SK-N-SH (cell line): ENCODE results near the gene CD93. TPM values are rescaled to one million over a fixed set of nuclear protein-coding genes. Genes with fewer than 3 reads are reported as not detected.

Experiments
- CTCF ChIA-PET: fragments of 300-600, 350-600 bp; formaldehyde crosslinking; extraction: SDS; loops from one replicate; lab custom pipeline; 2021; lab: Yijun Ruan, JAX
- POLR2A ChIA-PET: fragments of 350-600 bp; sonication (Branson Sonifier 250); formaldehyde crosslinking; extraction: SDS; loops from one replicate; lab custom pipeline; 2020; ENCODE audit warnings: antibody characterized with exemption, inconsistent platforms; lab: Yijun Ruan, JAX
- DNase-seq: peaks from one replicate; pipeline ENCODE4 v3.0.0; 2012
- H2AFZ ChIP-seq: fragments of 200-600 bp; sonication (generic); 2 replicates; pipeline ENCODE4 v1.8.1; 2016; ENCODE audit warnings: antibody characterized with exemption, mild to moderate bottlenecking, low read depth
- H3F3A ChIP-seq: fragments of 200-600 bp; sonication (generic); replicated peaks from 2 replicates; pipeline ENCODE3; 2016; ENCODE audit warnings: antibody characterized with exemption, mild to moderate bottlenecking; ENCODE audit not compliant: insufficient read depth
- H3K27ac ChIP-seq, 2 experiments: fragments of 200-500 bp in 1 of 2; fragments of 200-600 bp in 1 of 2; sonication (Bioruptor generic) in 1 of 2; sonication (generic), shearing (Covaris generic) in 1 of 2; 2 replicates each; pipeline versions ENCODE4 v1.5.1 to v1.6.1; 2014 to 2016; ENCODE audit warnings: low read depth in 2 of 2, inconsistent platforms in 1 of 2, low read length in 1 of 2, mild to moderate bottlenecking in 1 of 2, mixed read lengths in 1 of 2
- H3K27me3 ChIP-seq: fragments of 200-600 bp; sonication (generic), shearing (Covaris generic); 2 replicates; pipeline ENCODE4 v1.6.1; 2016; ENCODE audit warnings: mixed run types; ENCODE audit not compliant: insufficient read depth
- H3K36me3 ChIP-seq, 2 experiments: fragments of 200-500 bp in 1 of 2; fragments of 200-600 bp in 1 of 2; sonication (Bioruptor generic) in 1 of 2; sonication (generic) in 1 of 2; replicated peaks in 1 of 2; 2 replicates each; pipeline versions ENCODE3 to v1.5.1; 2014 to 2016; ENCODE audit warnings: low read length in 1 of 2, mild to moderate bottlenecking in 1 of 2; ENCODE audit not compliant: insufficient read depth in 2 of 2, control insufficient read depth in 1 of 2
- H3K4me1 ChIP-seq, 2 experiments: fragments of 200-500 bp in 1 of 2; fragments of 200-600 bp in 1 of 2; sonication (Bioruptor generic) in 1 of 2; sonication (generic), shearing (Covaris generic) in 1 of 2; 2 replicates each; pipeline versions ENCODE4 v1.5.1 to v1.6.1; 2014 to 2016; ENCODE audit warnings: low read depth in 1 of 2, low read length in 1 of 2, mixed run types in 1 of 2; ENCODE audit not compliant: insufficient read depth in 2 of 2, control insufficient read depth in 1 of 2
- H3K4me2 ChIP-seq: fragments of 200-600 bp; sonication (generic), shearing (Covaris generic); 2 replicates; pipeline ENCODE4 v1.6.1; 2017; ENCODE audit warnings: mixed run types
- H3K4me3 ChIP-seq, 2 experiments: fragments of 200-500 bp in 1 of 2; fragments of 200-600 bp in 1 of 2; sonication (Bioruptor generic) in 1 of 2; sonication (generic), shearing (Covaris generic) in 1 of 2; 2 replicates each; pipeline versions ENCODE4 v1.5.1 to v1.8.1; 2014 to 2016; ENCODE audit warnings: low read depth in 2 of 2, inconsistent platforms in 1 of 2, low read length in 1 of 2, mild to moderate bottlenecking in 1 of 2, mixed read lengths in 1 of 2, moderate library complexity in 1 of 2
- H3K79me2 ChIP-seq: fragments of 200-600 bp; sonication (generic); 2 replicates; pipeline ENCODE4 v1.8.1; 2017; ENCODE audit warnings: mild to moderate bottlenecking; ENCODE audit not compliant: insufficient read depth
- H3K9ac ChIP-seq: fragments of 200-600 bp; sonication (generic); 2 replicates; pipeline ENCODE4 v1.6.1; 2017; ENCODE audit warnings: mixed run types
- H3K9me2 ChIP-seq: fragments of 200-600 bp; sonication (generic); 2 replicates; pipeline ENCODE4 v1.6.1; 2017; ENCODE audit warnings: mixed run types
- H3K9me3 ChIP-seq: fragments of 200-600 bp; sonication (generic); 2 replicates; pipeline ENCODE4 v1.6.1; 2017; ENCODE audit warnings: mixed run types, mild to moderate bottlenecking, moderate library complexity
- H4K20me1 ChIP-seq: fragments of 200-600 bp; sonication (generic); 2 replicates; pipeline ENCODE4 v1.6.1; 2017; ENCODE audit warnings: mild to moderate bottlenecking, mixed run types; ENCODE audit not compliant: insufficient read depth
- EP300 ChIP-seq, 2 experiments: IDR thresholded peaks; 2 replicates each; pipeline versions ENCODE4 v1.4.0 to v1.6.1; 2012; ENCODE audit warnings: borderline replicate concordance in 1 of 2, low read depth in 1 of 2, low read length in 1 of 2
- EZH2phosphoT487 ChIP-seq: fragments of 200-600 bp; sonication (generic); IDR thresholded peaks from 2 replicates; pipeline ENCODE4 v1.6.1; 2017; ENCODE audit warnings: low read depth, mixed run types, mild to moderate bottlenecking, antibody characterized with exemption, moderate library complexity, borderline replicate concordance
- FOSL2 ChIP-seq: IDR thresholded peaks from 2 replicates; pipeline ENCODE4 v1.4.0; 2012; ENCODE audit warnings: low read depth, mild to moderate bottlenecking, moderate library complexity, borderline replicate concordance
- FOXM1 ChIP-seq: IDR thresholded peaks from 2 replicates; pipeline ENCODE4 v1.4.0; 2012; ENCODE audit warnings: low read depth, mild to moderate bottlenecking
- GABPA ChIP-seq: IDR thresholded peaks from 2 replicates; pipeline ENCODE4 v1.4.0; 2012; ENCODE audit warnings: low read depth, mild to moderate bottlenecking
- JUND ChIP-seq: IDR thresholded peaks from 2 replicates; pipeline ENCODE4 v1.4.0; 2012
- NFIC ChIP-seq: IDR thresholded peaks from 2 replicates; pipeline ENCODE4 v1.4.0; 2012; ENCODE audit warnings: borderline replicate concordance
- NRF1 ChIP-seq: IDR thresholded peaks from 2 replicates; pipeline ENCODE4 v1.6.1; 2012; ENCODE audit warnings: low read depth, mild to moderate bottlenecking, low read length
- RFX5 ChIP-seq: IDR thresholded peaks from 2 replicates; pipeline ENCODE4 v1.6.1; 2012; ENCODE audit warnings: mild to moderate bottlenecking, improper control_type of control experiment, low read length
- RXRA ChIP-seq: IDR thresholded peaks from 2 replicates; pipeline ENCODE4 v1.4.0; 2012; ENCODE audit warnings: low read depth, mild to moderate bottlenecking, borderline replicate concordance
- SIN3A ChIP-seq: IDR thresholded peaks from 2 replicates; pipeline ENCODE4 v1.6.1; 2012; ENCODE audit warnings: low read depth, mild to moderate bottlenecking, low read length, moderate library complexity, borderline replicate concordance
- SMC3 ChIP-seq: IDR thresholded peaks from 2 replicates; pipeline ENCODE4 v1.6.1; 2012; ENCODE audit warnings: low read depth, low read length, improper control_type of control experiment
- TAF1 ChIP-seq: IDR thresholded peaks from 2 replicates; pipeline ENCODE4 v1.6.1; 2012; ENCODE audit warnings: low read depth, mild to moderate bottlenecking, low read length, moderate library complexity, borderline replicate concordance
- TEAD4 ChIP-seq: IDR thresholded peaks from 2 replicates; pipeline ENCODE4 v1.4.0; 2012; ENCODE audit warnings: mild to moderate bottlenecking, borderline replicate concordance; ENCODE audit not compliant: insufficient read depth
- YY1 ChIP-seq: IDR thresholded peaks from 2 replicates; pipeline ENCODE4 v1.4.0; 2012; ENCODE audit warnings: low read depth, mild to moderate bottlenecking
- WGBS: methylation state at CpG from one replicate; pipeline ENCODE4 v1.1.6; 2017; ENCODE audit warnings: low lambda C conversion rate; 5-methylcytosine and 5-hydroxymethylcytosine counted together
- polyA plus RNA-seq, 3 experiments: library from polyadenylated mRNA; depleted of rRNA; stranded (reverse); fragments of >200 nt; gene quantifications; 2 replicates each; pipeline ENCODE4 v1.2.3, GENCODE V29; 2012
- TF ChIP-seq, protein P1 (sequence below): IDR thresholded peaks from 2 replicates; pipeline ENCODE4 v1.6.1; 2012; ENCODE audit warnings: mild to moderate bottlenecking, low read depth, low read length, moderate library complexity
- TF ChIP-seq, protein P2 (sequence below): fragments of 150-350 bp; IDR thresholded peaks from 2 replicates; pipeline ENCODE4 v1.6.1; 2016; ENCODE audit warnings: mild to moderate bottlenecking, low read depth, low read length
- TF ChIP-seq, protein P3 (sequence below): IDR thresholded peaks from 2 replicates; pipeline ENCODE4; 2012
- TF ChIP-seq, protein P4 (sequence below): fragments of 150-350 bp; IDR thresholded peaks from 2 replicates; pipeline ENCODE4 v1.6.1; 2017; ENCODE audit warnings: antibody characterized with exemption, low read length, low read depth, borderline replicate concordance
- TF ChIP-seq, protein P5 (sequence below): IDR thresholded peaks from 2 replicates; pipeline ENCODE4 v1.4.0; 2012; ENCODE audit warnings: low read depth, borderline replicate concordance

The CD93 gene
- polyA plus RNA-seq, 1 of the 3 experiments (the other 2 are of a cell fraction), result 0.03 TPM

DNA sequence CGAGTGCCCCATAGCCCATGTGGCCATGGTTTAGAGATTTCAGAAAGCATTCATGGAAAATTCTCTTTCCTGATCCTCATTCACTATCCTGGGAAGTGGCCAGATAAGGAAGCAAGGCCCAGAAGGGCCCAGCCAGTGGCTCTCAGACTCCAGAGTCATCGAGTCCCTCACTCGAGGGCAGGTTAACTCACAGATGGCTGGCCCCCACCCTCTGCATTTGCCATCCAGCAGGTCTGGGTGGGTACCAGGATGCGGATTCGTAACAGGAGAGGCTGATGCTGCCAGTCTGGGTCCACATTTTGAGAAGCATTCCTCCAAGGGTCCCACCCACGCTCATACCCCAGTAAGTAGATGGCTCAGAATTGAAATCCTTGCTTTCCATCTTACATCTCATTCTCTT is 54.8 kb downstream of the CD93 start:
- no peak overlapping the region for H3K4me2 ChIP-seq
- no peak overlapping the region for H3K4me3 ChIP-seq
- no peaks in the 10 kb centered on the region for H3K36me3 ChIP-seq
- no peak overlapping the region for H3K9ac ChIP-seq
- ChIA-PET POLR2A (no interaction called here), CTCF (no interaction called here)
- no peaks in the 10 kb centered on the region for H3K9me2 ChIP-seq
- WGBS, result 15% methylated on average over 6 of the region's 6 CpGs
- no peak for DNase-seq
- H3K27me3 ChIP-seq, result peaks cover 40% of the 10 kb centered on the region
- no peaks in the 10 kb centered on the region for H4K20me1 ChIP-seq
- TF ChIP-seq YY1 (no peak), GABPA (no peak), FOSL2 (no peak), EZH2phosphoT487 (no peak), TEAD4 (no peak), NFIC (no peak), EP300 (IDR thresholded peaks at IDR 0.05; ENCODE audit: borderline replicate concordance in 1 of 2, low read depth in 1 of 2, low read length in 1 of 2) (no peak), NRF1 (no peak), RXRA (no peak), TAF1 (no peak), RFX5 (no peak), FOXM1 (no peak), JUND (no peak), SIN3A (no peak), SMC3 (no peak)
- TF ChIP-seq, protein P1, sequence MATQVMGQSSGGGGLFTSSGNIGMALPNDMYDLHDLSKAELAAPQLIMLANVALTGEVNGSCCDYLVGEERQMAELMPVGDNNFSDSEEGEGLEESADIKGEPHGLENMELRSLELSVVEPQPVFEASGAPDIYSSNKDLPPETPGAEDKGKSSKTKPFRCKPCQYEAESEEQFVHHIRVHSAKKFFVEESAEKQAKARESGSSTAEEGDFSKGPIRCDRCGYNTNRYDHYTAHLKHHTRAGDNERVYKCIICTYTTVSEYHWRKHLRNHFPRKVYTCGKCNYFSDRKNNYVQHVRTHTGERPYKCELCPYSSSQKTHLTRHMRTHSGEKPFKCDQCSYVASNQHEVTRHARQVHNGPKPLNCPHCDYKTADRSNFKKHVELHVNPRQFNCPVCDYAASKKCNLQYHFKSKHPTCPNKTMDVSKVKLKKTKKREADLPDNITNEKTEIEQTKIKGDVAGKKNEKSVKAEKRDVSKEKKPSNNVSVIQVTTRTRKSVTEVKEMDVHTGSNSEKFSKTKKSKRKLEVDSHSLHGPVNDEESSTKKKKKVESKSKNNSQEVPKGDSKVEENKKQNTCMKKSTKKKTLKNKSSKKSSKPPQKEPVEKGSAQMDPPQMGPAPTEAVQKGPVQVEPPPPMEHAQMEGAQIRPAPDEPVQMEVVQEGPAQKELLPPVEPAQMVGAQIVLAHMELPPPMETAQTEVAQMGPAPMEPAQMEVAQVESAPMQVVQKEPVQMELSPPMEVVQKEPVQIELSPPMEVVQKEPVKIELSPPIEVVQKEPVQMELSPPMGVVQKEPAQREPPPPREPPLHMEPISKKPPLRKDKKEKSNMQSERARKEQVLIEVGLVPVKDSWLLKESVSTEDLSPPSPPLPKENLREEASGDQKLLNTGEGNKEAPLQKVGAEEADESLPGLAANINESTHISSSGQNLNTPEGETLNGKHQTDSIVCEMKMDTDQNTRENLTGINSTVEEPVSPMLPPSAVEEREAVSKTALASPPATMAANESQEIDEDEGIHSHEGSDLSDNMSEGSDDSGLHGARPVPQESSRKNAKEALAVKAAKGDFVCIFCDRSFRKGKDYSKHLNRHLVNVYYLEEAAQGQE, result no peak
- TF ChIP-seq, protein P2, sequence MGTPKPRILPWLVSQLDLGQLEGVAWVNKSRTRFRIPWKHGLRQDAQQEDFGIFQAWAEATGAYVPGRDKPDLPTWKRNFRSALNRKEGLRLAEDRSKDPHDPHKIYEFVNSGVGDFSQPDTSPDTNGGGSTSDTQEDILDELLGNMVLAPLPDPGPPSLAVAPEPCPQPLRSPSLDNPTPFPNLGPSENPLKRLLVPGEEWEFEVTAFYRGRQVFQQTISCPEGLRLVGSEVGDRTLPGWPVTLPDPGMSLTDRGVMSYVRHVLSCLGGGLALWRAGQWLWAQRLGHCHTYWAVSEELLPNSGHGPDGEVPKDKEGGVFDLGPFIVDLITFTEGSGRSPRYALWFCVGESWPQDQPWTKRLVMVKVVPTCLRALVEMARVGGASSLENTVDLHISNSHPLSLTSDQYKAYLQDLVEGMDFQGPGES, result no peak
- TF ChIP-seq, protein P3, sequence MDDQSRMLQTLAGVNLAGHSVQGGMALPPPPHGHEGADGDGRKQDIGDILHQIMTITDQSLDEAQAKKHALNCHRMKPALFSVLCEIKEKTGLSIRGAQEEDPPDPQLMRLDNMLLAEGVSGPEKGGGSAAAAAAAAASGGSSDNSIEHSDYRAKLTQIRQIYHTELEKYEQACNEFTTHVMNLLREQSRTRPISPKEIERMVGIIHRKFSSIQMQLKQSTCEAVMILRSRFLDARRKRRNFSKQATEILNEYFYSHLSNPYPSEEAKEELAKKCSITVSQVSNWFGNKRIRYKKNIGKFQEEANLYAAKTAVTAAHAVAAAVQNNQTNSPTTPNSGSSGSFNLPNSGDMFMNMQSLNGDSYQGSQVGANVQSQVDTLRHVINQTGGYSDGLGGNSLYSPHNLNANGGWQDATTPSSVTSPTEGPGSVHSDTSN, result no peak
- TF ChIP-seq, protein P4, sequence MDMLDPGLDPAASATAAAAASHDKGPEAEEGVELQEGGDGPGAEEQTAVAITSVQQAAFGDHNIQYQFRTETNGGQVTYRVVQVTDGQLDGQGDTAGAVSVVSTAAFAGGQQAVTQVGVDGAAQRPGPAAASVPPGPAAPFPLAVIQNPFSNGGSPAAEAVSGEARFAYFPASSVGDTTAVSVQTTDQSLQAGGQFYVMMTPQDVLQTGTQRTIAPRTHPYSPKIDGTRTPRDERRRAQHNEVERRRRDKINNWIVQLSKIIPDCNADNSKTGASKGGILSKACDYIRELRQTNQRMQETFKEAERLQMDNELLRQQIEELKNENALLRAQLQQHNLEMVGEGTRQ, result no peak
- TF ChIP-seq, protein P5, sequence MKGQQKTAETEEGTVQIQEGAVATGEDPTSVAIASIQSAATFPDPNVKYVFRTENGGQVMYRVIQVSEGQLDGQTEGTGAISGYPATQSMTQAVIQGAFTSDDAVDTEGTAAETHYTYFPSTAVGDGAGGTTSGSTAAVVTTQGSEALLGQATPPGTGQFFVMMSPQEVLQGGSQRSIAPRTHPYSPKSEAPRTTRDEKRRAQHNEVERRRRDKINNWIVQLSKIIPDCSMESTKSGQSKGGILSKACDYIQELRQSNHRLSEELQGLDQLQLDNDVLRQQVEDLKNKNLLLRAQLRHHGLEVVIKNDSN, result no peak
- H3K79me2 ChIP-seq, result no peaks in the 10 kb centered on the region
- no peaks in the 10 kb centered on the region for H3K9me3 ChIP-seq
- no peak overlapping the region for H3K27ac ChIP-seq
- no peak overlapping the region for H2AFZ ChIP-seq
- no peaks in the 10 kb centered on the region for H3F3A ChIP-seq
- no peaks in the 10 kb centered on the region for H3K4me1 ChIP-seq
